GM23338 (cell line): ENCODE data around the gene ARSD.
"Not testable (repeated sequence)": the region's sequence is repeated elsewhere in the genome, so short reads cannot be mapped to it uniquely, and the experiment has no call there.

ENCODE experiments used
- CREB1 ChIP-seq: fragments of 250-450 bp; sonication (Bioruptor Pico); IDR thresholded peaks from 2 replicates; pipeline ENCODE4 v1.5.0; 2020; ENCODE audit warnings: low read depth, mild to moderate bottlenecking, moderate library complexity
- CTCF ChIP-seq, 2 experiments: fragments of 200-600 bp in 1 of 2; sonication (generic) in 1 of 2; conservative IDR thresholded peaks; 2 replicates each; pipeline versions ENCODE4 v1.5.1 to v1.6.1; 2016 to 2017; ENCODE audit warnings: antibody characterized with exemption in 2 of 2, low read depth in 2 of 2, mild to moderate bottlenecking in 2 of 2, moderate library complexity in 1 of 2
- EZH2 ChIP-seq: fragments of 200-600 bp; sonication (generic); IDR thresholded peaks from one replicate; pipeline ENCODE4 v1.8.0; 2017; ENCODE audit warnings: antibody characterized with exemption, mild to moderate bottlenecking, low read depth; ENCODE audit not compliant: unreplicated experiment
- EZH2phosphoT487 ChIP-seq: fragments of 200-600 bp; sonication (generic); IDR thresholded peaks from one replicate; pipeline ENCODE4 v1.8.1; 2018; ENCODE audit warnings: antibody characterized with exemption; ENCODE audit not compliant: unreplicated experiment
- NANOG ChIP-seq: IDR thresholded peaks from 2 replicates; pipeline ENCODE4 v1.6.1; 2016; ENCODE audit warnings: antibody characterized with exemption, borderline replicate concordance
- POLR2AphosphoS5 ChIP-seq: IDR thresholded peaks from 2 replicates; pipeline ENCODE4 v1.6.1; 2016; ENCODE audit warnings: antibody characterized with exemption, low read depth
- REST ChIP-seq: IDR thresholded peaks from one replicate; pipeline ENCODE4 v1.6.1; 2018; ENCODE audit warnings: antibody characterized with exemption; ENCODE audit not compliant: unreplicated experiment

DNA sequence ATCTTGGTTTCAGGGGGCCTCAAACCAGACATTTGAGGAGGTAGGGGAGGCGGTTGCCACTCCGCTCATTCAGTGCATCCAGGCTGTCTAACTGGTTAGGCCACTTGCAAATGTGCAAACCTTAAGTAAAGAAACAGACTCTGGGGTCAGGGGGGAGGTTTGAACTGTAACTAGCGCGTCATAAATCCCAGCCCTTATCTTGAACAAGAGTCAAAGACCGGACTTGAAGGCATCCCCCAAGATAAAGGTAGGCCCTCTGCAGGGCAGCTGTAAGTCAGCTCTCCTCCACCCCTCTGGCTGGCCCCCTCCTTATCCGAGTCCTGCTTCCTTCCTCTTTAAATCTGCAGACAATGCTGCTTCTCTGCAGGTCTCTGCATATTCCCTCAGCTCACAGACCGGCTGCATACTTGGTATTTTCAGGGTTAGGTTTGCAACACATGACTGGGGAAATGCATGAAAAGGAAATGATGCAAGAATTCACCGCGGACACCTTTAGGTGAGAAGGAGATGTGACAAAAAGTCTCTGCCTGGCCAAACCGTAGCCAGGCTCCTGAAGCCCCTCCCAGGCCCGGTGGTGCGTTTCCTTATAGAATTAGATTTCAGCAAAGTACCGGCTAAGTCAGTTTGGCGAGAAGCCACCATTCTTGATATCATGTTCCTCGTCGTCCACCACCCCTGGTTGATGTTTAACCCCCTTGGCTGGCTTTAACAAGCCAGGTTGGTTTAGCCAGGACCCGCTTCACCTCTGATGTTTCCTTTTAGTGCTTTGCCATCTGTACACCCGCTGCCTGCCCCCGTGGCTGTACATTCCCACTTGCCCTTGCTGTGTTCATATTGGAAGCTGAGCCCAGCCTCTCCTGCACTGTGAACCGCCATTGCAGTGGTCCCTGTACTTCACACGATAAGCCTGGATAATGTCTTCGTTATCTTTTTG lies 31.2 kb downstream of the ARSD start:
- 0 out of 4 replicates have a peak, but pooled peaks of 1 of the 2 experiments have one; percentile 7 for TF ChIP-seq CTCF (conservative IDR thresholded peaks at IDR 0.05; ENCODE audit: low read depth in 2 of 2)
- not testable (repeated sequence) for TF ChIP-seq POLR2AphosphoS5; REST; EZH2; EZH2phosphoT487; CREB1 (CRISPR knock-in tag); NANOG
